Retina (tissue), 1 donor: Measurements from ENCODE around the gene CRYGC.
"Not testable (repeated sequence)": the region's sequence is repeated elsewhere in the genome, so short reads cannot be mapped to it uniquely, and the experiment has no call there.

Source experiments
- DNase-seq: peaks from one replicate; pipeline ENCODE4 v3.0.0-alpha.2; 2016

The CRYGC gene

GRCh38 chr2:208135794-208136715 is 6.4 kb upstream of the CRYGC start:
- DNase-seq = no peak

DNA sequence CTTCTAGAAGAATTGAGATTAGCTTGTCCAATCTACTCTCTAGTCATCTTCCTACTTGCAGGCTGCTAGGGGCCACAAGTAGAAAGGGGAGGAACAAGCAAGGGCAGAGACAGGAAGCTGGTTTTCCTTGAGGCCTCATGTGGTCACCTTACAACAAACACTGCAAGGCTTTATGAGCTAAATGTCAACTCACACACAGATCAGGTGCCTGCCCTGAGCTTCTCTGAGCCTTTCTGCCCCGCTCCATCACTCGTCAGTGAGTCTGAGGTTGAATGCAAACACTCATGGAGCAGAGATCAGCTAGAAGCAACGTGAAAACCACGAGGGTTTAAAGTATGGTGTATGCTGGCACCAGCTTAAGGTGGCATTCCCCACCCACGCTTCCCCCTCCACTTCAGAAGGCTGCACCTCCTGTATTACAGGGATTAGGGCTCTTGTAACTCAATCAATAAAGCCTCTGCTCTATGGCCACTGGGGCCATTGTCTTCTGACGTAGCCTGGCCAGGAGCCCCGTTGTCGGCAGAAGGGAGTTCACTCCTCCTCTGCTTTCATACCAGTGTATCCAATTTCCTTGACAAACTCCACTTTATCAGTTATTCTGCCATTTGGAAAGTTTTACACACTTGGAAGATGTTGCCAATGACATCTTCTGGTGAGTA is 5.4 kb upstream of the CRYGC start:
- no peak for DNase-seq

GRCh38 chr2:208130712-208131110 is 1.1 kb upstream of the CRYGC start:
- DNase-seq = no peak

GRCh38 chr2:208128136-208128535 is 1.5 kb downstream of the CRYGC start:
- DNase-seq = no peak

DNA sequence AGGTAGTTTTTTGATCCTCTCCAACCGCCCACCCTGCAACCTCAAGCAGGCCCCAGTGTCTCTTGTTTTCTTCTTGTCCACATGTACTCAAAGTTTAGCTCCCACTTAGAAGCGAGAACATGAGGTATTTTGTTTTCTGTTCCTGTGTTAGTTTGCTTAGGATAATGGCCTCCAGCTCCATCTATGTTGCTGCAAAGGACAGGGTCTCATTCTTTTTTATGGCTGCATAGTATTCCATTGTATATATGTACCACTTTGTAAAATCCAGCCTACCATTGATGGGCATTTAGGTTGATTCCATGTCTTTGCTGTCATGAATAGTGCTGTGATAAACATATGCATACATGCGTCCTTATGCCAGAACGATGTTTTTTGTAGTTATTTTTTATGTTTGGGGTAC is 2.5 kb downstream of the CRYGC start:
- no peak for DNase-seq

- no peak for DNase-seq
Measured at GRCh38 chr2:208125251-208125650, 4.4 kb downstream of the CRYGC start.

DNA sequence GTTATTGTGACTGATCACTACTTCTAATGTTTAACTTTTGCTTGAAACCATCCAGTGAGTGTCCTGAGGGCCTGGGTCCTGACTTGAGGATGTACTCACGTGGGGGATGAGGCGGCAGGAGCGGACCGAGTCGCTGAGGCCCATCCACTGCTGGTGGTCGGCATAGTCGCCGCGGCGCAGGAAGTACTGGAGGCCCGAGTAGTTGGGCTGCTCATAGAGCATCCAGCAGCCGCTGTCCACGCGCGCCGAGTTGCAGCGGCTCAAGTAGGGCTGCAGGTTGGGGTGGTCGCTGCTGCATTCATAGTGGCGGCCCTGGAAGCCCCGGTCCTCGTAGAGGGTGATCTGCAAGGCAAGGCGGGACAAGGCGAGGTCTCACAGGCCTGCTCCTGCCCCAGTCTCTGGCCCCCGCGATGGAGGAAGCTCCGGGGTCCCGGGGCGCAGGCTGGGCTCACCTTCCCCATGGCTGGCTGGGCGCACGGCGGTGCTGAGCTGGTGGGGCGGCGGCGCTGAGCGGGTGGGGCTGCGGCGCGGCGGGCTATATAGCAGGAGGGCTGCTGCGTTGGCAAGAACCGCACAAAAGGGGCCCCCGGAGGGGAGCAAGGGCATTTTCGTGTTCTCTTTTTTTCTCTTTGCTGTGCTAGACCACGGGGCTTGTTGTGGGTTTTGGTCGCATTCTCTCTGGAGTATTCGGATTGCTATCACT is 5.5 kb downstream of the CRYGC start, which contains the start of gene CRYGD:
Gene CRYGD (minus strand): TSS at position 512 of the 703 bp plus-strand sequence. CDS start 51 bp downstream, at position 461.
- peak; percentile 91 for DNase-seq

DNA sequence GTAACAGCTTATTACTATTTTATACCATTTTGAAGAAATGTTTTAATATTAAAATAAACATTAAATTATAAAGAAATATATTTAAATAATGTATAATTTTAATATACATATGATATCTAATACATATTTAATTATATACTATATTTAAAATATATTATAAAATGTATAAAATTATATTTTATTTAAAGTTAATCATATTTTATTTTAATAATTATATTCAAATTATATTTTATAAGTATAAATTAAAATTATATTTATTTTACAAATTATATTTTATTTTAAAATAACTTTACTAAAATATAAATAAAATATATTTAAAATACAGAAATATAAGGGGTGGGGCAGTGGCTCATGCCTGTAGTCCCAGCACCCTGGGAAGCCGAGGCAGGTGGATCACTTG is 7.4 kb downstream of the CRYGC start:
- DNase-seq = no peak

GRCh38 chr2:208118918-208119317 is 10.7 kb downstream of the CRYGC start:
- DNase-seq = peak; percentile 73

DNA sequence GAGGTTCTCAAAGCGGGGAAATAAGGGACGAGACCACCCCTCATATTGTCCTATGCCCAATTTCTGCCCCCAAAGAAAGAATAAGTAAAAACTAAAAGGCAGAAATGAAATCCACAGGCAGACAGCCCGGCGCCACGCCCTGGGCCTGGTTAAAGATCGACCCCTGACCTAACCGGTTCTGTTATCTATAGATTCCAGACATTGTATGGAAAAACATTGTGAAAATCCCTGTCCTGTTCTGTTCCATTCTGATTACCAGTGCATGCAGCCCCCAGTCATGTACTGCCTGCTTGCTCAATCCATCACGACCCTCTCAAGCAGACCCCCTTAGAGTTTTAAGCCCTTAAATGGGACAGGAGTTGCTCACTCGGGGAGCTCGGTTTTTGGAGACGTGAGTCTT is 12.2 kb downstream of the CRYGC start:
- not testable (repeated sequence) for DNase-seq

- DNase-seq = peak; percentile 45
Measured at GRCh38 chr2:208112969-208113368, 16.7 kb downstream of the CRYGC start.

- peak; percentile 64 for DNase-seq
Measured at GRCh38 chr2:208112273-208112745, 17.3 kb downstream of the CRYGC start.

- DNase-seq = no peak
Measured at GRCh38 chr2:208103616-208104015, 26.0 kb downstream of the CRYGC start.

GRCh38 chr2:208101716-208102631 is 27.7 kb downstream of the CRYGC start:
- DNase-seq = peak; percentile 56

DNA sequence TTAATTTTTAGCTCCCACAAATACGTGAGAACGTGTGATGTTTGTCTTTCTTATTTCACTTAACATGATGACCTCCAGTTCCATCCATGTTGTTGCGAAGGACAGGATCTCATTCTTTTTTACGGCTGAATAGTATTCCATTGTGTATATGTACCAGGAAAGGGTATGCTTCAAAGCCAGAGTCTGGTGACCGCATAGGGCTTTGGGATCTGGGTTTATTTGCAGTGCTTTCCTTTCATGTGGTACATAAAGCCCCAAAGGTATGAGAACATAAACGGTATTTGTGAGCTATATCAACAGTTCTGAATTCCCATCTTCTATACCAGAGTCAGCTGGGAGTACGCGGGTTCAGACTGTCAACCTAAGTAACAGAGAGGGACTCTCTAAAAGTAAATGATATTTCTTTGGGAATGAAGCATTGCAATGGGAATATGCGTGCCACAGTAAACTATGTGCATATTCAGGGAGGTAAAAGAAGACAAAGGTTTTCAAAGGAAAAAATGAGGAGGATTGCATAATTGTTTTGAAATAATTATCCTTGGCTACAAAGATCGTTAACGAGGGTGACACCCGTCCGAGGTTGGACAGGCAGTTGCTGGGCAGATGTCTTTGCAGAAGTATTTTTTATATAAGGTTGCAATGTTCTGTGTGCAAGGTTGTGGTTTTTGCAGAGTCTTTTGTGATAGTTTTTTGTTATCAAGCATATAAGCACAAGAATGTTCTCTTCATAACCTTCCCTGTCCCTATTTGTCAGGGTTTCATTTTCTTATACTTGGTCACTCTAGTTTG is 29.8 kb downstream of the CRYGC start:
- no peak for DNase-seq

DNA sequence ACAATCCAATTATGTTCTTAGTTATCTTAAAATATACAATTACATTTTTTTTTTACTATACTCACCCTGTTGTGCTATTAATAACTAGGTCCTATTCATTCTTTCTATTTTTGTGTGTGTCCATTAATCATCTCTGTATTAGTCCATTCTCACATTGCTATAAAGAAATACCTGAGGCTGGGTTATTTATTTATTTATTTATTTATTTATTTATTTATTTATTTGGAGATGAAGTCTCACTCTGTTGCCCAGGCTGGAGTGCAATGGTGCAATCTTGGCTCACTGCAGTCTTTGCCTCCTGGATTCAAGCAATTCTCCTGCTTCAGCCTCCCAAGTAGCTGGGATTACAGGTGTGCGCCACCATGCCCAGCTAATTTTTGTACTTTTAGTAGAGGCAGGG is 30.9 kb downstream of the CRYGC start:
- not testable (repeated sequence) for DNase-seq

DNA sequence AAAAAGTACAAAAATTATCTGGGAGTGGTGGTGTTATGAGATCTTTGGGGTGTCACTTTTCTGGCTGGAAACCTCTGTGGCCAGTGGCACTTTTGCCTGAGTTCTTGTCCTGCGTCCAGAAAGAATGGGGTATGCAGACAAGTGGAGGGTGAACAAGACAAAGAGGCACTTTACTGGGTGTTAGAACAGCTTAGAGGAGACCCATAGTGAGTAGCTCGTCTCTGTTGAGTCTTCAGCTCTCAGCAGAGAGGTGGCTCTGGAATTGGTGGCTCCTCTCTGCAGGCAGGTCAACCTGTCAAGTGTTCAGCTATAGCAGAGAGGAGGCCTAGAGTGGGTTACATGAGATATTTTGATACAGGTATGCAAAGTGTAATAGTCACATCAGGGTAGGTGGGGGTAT is 31.4 kb downstream of the CRYGC start:
- DNase-seq = no peak

DNA sequence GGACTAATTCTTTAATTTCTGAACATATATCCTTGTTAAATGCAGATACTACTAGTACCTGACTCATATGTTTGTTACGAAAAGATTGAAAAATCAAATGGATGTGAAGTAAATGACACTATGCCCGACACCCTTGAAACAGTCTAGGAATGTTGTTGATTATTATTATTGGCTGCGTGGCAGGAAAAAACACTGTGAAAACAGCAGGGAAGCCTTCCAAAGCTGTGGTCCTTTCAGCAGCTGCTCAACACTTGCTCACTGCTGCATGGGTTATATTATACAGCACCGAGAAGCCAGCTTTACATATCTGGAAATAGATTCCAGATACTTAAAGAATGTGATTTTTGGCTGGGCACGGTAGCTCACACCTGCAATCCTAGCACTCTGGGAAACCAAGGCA is 31.8 kb downstream of the CRYGC start:
- DNase-seq = no peak

GRCh38 chr2:208097313-208097712 is 32.3 kb downstream of the CRYGC start:
- DNase-seq = no peak

- DNase-seq = no peak
Measured at GRCh38 chr2:208096080-208096479, 33.5 kb downstream of the CRYGC start.

- DNase-seq = no peak
Measured at GRCh38 chr2:208093128-208093527, 36.5 kb downstream of the CRYGC start.
